ENCODE data around the gene ADI1.

ADI1 gene

DNA sequence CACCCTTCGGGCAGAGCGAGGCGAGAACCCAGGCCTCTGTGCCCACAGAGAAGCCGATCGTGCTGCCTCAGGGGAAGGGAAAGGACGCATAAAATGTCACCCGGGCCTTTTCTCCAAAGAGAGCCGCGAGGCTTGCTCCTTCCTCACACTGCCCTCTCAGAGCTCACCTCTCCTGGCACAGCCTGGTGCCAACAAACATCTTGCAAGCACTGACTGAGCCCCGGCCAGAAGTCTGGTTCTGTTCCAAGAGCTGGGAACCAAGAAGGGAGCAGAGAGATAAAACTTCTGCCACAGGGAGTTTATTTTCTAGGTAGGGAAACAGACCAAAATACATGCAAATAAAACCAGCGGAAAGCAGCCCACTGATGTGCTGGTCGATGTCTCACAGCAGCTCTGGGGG lies 13.6 kb upstream of the ADI1 start:
- POLR2A ChIA-PET, result interaction anchor here (0.5 kb wide), 1 partner anchor 16 kb away, joined by 3 read pairs; no protein-coding TSS in a partner anchor
- no peak for TF ChIP-seq CTCF (IDR thresholded peaks at IDR 0.05; ENCODE audit: control extremely low read depth, extremely low read depth, low read depth, missing control alignments)
- no peak for DNase-seq (ENCODE audit: extremely low spot score)
- CTCF ChIA-PET, result interaction anchor here (0.9 to 1.4 kb wide), 3 partner anchors 10 to 109 kb away, joined by 3 to 4 read pairs (median 4); no protein-coding TSS in a partner anchor

DNA sequence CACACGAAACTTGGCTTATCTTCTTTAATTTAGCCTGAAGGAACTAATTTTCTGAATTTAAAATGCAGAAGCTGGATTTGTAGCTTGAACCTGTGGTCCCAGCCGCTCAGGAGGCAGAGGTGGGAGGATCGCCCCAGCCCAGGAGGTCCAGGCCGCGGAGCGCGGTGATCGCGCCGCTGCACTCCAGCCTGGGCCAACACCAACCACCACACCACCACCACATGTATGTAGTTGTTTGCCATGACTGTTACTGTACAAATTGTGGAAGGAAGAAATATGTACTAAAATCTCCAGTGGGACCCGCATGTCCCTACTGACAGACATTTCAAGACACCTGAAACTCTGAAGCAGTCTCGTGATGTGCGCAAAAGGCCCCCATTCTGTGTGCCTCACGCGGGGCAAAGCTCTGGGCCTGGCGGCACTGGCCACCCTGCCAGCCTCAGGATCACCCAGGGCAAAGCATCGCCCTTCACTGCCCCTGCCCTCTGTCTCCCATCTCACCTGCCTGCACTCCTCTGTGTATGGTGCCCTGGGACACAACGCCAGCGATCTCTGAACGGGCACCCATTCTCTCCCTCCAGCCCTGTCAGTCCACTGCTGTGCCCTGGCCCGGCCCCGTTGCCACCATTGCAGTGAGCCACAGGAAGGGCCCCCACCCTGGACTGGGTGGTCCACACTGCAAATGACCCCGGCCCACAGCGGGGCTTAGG lies 10.1 kb upstream of the ADI1 start:
- DNase-seq (ENCODE audit: extremely low spot score), result no peak
- CTCF ChIA-PET, result no interaction called here
- POLR2A ChIA-PET, result no interaction called here
- TF ChIP-seq CTCF (IDR thresholded peaks at IDR 0.05; ENCODE audit: control extremely low read depth, extremely low read depth, low read depth, missing control alignments), result no peak

DNA sequence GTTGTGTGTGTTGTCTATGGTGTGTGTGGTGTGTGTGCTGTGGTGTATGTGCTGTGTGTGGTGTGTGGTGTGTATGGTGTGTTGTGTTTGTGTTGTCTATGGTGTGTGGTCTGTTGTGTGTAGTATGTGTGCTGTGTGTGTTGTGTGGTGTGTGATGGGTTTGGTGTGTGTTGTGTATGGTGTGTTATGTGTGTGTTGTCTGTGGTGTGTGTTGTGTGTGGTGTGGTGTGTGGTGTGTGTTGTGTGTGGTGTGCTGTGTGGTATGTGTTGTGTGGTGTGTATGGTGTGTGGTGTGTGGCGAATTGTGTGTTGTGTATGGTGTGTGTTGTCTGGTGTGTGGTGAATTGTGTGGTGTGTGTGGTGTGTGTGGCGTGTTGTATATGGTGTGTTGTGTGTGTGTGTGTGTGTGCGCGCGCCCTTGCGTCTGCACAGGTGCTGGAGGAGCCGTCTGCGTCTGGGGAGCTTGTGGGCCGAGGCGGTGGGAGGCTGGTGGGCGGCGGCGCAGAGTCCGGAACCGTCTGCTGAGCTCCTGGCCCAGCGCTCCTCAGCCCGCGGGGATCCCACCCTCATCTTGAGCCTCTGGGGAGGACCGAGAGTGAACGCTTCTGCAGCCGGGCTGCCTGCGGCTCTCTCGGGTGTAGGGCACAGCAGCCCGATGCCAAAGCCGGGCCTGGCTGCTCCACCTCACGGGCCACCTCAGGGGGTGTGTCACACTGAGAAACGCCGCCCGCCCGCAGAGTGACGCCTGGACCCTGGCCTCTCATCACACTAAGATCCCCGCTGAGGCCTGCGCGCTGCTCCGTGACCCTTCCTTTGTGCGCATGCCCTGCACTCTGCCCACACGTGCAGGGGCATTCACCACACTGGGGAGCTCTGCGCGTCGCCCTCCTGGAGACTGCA lies 8.8 kb upstream of the ADI1 start:
- DNase-seq (ENCODE audit: extremely low spot score), result no peak
- ChIA-PET CTCF (interaction anchor here (0.8 kb wide), 1 partner anchor 8 kb away, joined by 3 read pairs; the partner anchor contains the start of gene ADI1), POLR2A (no interaction called here)
- no peak for TF ChIP-seq CTCF (IDR thresholded peaks at IDR 0.05; ENCODE audit: control extremely low read depth, extremely low read depth, low read depth, missing control alignments)

- ChIA-PET POLR2A (no interaction called here), CTCF (interaction anchor here (0.6 to 0.8 kb wide), 2 partner anchors 12 to 28 kb away, joined by 3 read pairs; no protein-coding TSS in a partner anchor)
- no peak for TF ChIP-seq CTCF (IDR thresholded peaks at IDR 0.05; ENCODE audit: control extremely low read depth, extremely low read depth, low read depth, missing control alignments)
- no peak for DNase-seq (ENCODE audit: extremely low spot score)
Measured at GRCh38 chr2:3526871-3527270, 7.5 kb upstream of the ADI1 start.

- no peak for DNase-seq (ENCODE audit: extremely low spot score)
- ChIA-PET CTCF (interaction anchor here (1.0 to 1.6 kb wide), 2 partner anchors 12 to 62 kb away, joined by 3 to 6 read pairs; no protein-coding TSS in a partner anchor), POLR2A (no interaction called here)
Measured at GRCh38 chr2:3523551-3524041, 4.3 kb upstream of the ADI1 start.

More at GRCh38 chr2:3523551-3524041, 4.3 kb upstream of the ADI1 start:
- TF ChIP-seq CTCF (IDR thresholded peaks at IDR 0.05; ENCODE audit: control extremely low read depth, extremely low read depth, low read depth, missing control alignments), result no peak
